ENCODE measurements around the gene SPACA7. TPM values are rescaled to one million over a fixed set of nuclear protein-coding genes. Genes with fewer than 3 reads are reported as not detected.
A peak's percentile ranks its signal among the peaks of the same experiment; 100 is the strongest.
"Not testable (repeated sequence)": the region's sequence is repeated elsewhere in the genome, so short reads cannot be mapped to it uniquely, and the experiment has no call there.

SPACA7 gene
- total RNA-seq, 1 donor from 2014 or later: not detected

DNA sequence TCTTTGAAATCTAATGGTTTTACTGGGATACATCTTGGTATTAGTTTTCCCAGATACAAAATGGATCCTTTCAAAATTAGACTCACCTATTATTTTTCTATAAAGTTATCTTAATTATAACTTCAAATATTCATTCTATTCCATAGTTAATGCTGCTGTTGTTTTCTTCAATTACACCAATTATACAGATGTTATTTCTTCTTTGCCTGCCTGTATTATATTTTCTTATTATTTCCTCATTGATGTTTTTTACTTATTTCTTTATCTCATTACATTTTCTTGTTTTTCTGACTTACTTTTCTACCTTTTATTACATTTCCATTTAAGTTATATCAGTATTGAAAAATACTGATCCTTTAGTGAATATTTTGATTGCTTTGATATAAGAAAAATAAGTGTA, 40.9 kb downstream of the SPACA7 start:
- no peak for DNase-seq (ENCODE audit: low spot score)

DNA sequence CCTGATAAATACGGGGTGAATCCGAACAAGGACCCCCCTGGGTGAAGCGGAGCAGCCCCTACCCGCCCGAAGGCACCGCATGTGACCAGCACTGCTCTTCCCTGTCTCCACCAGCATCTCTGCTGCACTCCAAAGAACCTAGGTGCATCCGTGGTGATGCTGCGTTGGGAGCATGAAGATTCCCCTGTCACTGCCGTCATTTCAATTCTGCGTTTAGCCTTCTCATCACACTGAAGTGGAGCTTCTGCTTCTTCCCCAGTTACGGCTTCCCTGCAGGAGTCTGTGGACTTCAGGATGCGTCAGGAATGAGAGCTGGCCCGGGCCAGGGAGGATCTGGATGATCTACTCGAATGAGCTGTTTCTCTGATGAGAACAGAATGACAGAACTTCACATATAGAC, 47.9 kb downstream of the SPACA7 start:
- no peak for DNase-seq (ENCODE audit: low spot score)

DNA sequence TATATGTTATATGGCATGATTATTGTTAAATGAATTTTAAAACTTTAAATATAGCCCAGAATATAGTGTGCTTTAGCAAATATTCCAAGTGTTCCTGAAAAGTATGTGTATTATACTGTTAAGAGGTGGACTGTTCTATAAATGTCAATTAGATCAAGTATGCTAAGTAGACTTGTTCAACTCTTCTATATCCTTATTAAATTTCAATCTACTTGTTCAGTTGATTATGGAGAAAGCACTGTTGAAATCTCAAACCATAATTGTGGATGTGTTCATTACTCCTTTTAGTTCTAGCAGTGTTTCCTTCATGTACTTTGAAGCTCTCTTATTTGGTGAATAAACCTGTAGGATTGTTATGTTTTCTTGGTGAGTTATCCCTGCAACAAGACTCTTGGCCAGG, 52.5 kb downstream of the SPACA7 start:
- DNase-seq (ENCODE audit: low spot score): no peak

DNA sequence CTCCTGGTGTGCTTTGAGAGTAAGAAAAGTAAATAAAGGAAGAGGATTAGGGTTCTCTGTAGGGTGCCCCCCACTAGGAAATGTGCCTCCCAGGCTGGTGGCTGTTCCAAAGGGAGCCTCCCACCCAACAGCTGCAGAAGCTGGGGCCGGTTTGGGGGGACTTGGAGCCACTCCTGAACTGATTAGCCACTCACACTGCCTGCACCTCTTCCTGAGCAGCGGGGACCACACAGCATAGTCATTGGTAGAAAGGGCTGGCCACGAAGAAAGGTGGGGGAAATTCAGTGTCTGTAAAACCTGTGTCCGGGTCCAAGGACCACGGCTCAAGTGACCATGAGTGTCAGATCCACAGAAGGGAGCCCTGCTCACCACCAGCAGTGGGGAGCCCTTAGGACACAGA, 55.6 kb downstream of the SPACA7 start:
- DNase-seq (ENCODE audit: low spot score): no peak

DNA sequence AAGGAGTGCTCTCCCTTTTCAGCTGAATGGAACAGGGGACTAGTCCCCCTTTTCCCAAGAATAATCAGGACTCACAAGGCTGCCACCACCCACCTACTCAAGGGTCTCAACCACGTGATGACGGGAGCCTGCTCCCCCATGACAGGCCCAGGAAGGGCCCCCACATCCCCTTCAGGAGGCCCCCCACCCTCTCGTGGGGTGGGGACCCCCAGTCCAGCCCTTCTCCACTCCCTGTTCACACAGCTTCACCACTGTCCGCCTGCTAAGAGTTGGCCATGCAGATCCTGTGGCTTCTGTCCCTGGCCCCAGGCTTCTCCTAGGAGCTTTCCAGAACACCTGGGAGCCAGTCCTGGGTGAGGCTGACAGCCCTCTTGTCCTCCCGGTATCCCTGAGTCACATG, 56.6 kb downstream of the SPACA7 start:
- not testable (repeated sequence) for DNase-seq (ENCODE audit: low spot score)

DNA sequence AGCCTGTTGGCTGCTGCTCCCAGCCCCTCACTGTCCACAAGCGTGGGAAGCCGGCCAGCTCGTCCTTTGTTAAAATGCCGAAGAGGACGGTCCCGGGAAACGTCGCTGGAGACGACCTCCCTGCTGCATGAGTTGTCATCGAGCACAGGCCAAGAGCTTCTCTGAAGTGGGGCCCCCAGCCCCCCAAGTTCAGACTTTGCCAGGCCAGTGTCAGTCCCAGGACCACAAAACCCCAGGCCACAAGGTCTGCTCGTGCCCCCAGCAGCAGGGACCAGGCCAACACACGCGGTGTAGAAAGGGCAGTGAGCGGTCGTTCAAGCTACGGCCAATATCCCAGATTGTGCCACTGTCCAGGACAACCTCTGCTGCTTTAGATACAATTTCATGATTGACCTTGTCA, 57.4 kb downstream of the SPACA7 start:
- not testable (repeated sequence) for DNase-seq (ENCODE audit: low spot score)

DNA sequence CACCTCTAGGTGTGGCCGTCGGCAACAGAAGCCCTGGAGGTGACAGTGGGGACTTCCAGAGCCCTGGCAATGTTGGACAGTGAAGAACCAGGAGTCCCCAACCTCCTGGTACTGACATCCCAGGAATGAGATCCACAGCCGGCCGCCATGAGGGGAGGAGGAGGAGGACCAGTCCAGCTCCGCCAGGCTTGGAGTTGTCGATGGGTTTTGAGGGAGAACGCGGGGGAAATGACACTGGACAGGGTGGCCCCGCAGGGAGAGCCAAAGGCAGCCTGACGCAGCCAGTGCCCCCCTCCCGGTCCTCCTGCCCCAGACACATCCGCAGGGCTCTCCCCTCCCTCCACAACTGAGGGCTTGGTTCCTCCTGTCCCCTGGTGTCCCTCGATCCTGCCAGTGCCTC, 57.9 kb downstream of the SPACA7 start:
- no peak for DNase-seq (ENCODE audit: low spot score)

DNA sequence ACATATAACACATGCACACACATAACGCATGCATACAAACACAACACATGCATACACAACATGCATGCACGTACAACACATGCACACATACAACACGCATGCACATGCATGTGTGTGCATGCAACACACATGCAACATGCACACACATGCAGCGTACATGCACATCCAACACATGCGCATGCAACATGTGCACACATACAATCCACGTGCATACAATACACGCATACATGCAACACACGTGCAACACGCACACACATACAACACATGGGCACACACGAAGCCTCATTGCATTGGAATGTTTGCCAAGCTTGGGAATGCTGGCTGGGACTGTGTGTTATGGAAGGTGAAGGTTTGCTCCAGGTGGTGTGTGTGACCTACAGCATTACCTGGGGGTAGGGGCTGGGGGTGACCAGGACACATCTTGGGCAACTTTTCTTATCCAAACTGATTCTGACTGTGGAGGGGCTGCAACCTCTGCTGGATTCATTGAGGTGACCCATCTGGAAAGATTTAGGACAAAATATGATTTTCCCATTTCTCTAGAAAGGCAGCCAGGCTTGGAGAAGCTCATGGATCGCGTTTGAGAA, 58.9 kb downstream of the SPACA7 start:
- DNase-seq (ENCODE audit: low spot score): no peak

DNA sequence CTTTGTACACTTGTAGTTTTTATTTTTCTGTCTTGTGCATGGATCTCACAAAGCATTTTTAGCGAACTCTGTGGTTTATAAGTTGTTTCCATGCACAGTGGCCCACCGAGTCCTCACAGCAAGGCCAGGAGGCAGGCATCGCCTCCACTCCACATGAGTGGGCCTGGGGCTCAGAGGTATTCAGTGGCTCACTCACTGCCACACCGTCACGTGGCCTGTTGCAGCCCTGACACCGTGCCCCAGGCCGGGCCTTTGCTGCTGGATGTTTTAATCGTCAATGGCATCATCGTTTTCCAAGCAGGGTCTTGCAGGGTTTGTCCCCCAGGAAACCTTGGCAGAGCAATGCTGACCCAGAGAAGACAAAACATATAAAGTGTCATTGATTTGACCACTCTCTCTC, 59.8 kb downstream of the SPACA7 start:
- no peak for DNase-seq (ENCODE audit: low spot score)

DNA sequence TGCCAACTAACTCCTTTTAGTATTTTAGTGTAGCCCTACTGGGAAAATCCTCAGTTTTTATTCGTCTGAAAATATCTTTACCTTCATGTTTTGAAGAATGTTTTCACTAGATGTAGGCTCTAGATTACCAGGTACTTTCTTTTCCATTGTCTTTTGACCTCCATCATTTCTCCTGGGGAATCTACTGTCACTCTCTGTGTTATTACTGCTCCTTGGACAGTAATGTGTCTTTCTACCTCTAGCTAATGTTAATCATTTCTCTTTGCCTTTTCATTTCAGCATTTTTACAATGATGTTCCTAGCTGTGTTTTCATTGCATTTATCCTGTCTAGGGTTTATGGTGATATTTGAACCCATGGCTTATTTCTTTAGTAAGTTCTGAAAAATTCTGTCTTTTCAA, 61.9 kb downstream of the SPACA7 start:
- DNase-seq (ENCODE audit: low spot score): no peak

DNA sequence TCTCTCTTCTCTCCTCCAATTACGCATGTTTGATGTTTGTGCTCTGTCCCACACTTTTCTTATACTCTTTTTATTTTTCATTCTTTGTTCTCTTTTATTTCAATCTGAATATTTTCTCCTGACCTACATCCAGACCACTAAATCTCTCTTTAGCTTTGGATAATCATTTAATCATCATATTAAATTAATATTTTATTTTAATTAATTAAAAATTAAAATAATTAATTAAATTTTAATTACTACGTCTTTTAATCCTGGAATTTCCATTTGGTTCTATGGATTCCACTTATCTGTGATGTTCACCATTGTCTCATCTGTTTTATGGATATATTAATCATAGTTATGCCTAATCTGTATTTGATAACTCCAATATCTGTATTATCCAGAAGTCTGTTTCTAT, 62.4 kb downstream of the SPACA7 start:
- no peak for DNase-seq (ENCODE audit: low spot score)

DNA sequence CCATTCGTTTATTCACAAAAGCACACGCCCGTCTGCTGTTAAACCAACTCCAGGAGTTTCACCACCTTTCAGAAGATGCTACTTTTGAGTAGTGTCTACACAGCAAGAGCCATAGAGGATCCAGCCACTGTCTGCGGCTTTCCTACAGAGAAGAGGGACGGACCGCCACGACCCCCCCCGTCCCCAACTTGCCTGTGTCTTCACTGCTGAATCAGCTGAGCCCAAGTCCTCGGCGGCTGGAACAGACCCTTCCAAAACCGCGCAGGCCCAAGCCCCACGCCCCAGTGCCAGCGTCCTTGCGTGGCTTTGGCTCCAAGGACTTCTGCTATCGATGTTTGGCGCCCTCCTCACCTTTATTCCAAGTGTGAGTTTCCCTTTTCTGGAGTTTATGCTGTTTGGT, 65.1 kb downstream of the SPACA7 start:
- DNase-seq (ENCODE audit: low spot score): no peak

DNA sequence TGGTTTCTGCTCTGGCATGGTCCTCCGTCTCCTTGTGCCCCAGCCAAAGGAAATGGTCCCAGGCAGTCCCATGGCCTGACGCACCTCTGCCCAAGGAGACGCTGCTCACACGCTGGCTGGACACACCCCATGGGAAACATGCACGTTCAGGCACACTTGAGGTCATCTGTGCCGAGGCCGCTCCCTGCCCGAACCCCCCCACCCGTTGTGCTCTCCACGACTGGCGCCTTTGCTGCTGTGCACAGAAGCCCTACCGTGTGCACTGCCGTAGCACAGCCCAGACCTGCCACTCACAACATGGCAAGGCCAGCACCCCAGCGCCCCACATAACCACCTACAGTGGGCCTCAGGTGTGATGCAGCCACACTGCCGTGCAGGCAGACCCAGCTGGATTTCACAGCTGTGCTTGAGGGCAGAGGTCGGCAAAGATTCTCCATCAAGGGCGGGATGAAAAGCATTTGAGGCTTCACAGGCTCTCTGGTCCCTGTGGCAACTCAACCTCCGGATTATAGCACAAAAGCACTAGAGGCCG, 65.7 kb downstream of the SPACA7 start:
- no peak for DNase-seq (ENCODE audit: low spot score)

DNA sequence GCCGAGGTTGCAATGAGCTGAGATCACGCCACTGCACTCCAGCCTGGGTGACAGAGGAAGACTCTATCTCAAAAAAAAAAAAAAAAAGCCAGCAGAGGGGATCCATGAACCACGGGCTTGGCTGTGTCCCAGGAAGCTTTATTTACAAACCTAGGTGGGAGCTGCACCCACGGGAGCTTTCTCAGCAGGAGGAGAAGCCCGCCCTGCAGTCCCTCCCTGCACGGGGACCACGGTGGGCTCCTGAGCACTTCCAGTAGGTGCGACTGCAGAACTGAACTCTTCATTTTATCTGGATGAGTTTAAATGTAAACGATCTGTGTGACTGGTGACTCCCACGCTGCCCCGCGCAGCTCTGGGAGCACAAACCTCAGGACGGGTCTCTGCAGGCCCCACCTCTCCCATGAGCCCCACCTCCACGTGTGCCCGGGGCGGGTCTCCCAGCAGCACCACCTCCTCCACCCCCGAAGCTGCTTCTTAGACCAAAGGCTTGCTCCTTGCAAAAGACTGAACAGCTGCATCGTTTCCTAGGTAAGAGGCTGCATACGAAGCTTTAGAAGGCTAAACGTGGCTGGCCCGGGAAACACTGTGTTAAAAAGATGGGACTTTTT, 66.4 kb downstream of the SPACA7 start:
- no peak for DNase-seq (ENCODE audit: low spot score)

DNA sequence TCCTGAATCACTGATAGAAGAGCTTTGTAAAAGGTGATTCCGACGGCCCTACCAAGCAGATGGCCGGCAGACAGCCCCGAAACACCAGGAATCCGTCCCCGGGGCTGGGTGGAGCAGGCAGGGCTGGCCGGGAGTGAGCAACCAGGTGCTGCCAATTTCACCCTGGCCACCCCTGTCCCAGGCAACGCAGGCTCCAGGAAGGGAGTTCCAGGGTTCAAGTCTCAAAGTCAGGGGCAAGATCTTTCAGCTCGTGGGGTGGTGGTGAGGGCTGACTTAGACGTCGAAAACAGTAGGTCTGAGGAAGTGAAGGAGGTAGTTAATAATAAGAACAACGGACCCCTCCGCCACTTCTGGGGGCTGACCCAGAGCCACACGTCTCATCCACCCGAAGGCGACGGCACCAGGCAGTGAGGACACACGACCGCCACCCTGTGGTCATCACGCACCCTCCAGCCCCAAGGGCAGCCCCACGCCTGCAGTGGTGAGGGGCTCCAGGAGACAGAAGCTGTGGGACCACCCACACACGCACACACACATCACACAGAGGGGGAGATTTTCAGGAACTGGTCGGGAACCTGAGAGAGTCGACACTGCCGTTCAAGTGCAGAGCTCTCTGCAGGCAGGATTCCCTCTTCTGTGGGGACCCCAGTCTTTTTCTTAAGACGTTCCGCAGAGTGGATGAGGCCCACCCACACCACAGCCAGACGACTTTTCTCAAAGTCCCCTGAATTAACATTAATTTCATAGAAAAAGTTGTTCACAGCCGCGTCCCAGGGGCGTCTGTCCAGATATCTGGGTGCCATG, 67.2 kb downstream of the SPACA7 start:
- DNase-seq (ENCODE audit: low spot score): no peak

DNA sequence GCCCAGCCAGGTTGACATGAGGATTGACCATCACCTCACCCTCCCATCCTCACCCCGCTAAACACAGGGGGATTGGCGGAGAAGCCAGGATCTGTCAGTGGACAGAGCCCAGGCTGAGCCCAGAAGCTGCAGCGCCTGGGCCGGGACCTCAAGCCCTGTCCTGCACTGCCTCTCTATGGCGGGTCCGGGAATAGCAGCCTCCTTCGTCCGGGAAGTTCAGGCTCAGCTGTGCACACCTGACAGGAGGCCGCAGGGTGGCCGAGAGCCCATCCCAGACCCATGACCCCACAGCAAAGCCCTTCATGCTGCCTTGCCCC, 67.8 kb downstream of the SPACA7 start:
- DNase-seq (ENCODE audit: low spot score): peak; percentile 50

DNA sequence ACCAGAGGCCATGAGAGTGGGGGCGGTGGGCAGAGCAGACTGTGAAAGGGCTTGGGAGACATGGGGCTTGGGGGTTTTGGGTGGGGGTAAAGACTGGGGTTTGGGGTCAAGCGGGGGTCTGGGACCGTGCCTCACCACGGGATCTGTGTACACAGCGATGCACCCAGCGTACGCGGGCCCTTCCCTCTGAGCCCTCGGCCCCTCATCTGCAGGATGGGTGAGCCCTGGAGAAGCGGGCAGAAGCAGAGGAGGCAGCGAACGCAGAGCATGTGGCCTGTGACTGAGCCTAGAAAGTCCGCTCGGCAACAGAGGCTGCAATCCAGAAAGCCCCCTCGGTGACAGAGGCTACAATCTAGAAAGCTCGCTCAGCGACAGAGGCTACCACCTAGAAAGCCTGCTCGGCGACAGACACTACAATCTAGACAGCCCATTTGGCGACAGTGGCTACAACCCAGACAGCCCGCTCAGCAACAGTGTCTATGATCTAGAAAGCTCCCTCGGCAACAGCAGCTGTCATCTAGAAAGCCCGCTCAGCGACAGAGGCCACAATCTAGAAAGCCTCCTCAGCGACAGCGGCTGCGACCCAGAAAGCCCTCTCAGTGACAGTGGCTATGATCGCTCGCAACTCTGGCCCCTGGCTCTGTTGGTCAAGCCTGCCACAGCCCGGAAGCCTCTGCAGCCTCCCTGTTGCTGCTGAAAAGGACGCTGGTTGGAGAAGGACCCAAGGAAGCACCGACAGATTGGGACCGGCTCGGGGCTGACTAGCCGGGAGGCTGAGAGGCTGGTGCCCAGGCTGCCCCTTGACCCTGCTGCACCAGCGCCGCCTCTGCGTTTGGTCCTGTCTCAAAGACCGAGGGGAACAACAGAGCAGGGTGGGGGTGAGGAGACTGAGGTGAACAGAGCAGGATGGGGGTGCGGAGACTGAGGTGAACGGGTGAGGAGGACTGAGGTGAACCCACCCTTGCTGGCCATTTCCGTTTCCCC, 68.6 kb downstream of the SPACA7 start:
- DNase-seq (ENCODE audit: low spot score): no peak

DNA sequence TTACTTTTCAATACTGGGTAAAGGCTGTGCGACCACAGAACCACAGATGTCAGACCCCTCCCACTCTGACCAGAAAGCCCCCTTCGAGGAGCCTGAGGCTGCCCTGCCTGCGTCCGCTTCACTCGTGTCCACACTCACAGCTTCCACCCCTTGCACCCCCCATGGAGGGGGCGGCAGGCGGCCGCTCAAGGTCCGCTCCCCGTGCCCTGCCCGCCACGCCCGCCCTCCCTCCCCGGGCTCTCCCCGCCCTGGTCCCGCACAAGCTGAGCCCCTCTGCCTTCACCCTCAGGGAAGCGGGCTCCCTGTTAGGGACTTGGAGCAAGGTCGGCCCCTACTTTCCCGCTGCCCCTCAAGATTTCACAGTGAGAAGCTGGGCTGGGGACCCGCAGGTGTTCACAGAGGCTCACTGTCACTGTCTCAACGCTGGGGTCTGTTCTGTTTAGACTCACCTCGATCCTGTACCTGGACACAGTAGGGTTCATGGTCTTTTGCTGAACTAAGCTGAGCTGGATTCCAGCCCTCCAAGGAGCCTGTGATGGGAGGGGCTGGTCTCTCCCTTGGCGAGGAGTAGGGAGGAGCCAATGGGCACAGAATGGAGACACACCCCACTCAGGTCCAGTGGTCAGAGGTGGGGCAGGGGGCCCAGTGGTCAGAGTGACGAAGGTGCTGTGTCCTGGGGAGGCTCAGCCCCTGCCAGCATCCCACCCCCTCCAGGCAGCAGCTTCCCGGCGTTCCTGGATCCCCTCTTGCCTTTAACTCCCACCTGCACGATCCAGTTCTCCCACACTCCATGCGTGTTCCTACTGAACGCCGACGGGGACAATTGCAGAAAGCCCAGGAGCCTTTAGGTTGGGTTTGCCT, 69.5 kb downstream of the SPACA7 start:
- DNase-seq (ENCODE audit: low spot score): no peak

DNA sequence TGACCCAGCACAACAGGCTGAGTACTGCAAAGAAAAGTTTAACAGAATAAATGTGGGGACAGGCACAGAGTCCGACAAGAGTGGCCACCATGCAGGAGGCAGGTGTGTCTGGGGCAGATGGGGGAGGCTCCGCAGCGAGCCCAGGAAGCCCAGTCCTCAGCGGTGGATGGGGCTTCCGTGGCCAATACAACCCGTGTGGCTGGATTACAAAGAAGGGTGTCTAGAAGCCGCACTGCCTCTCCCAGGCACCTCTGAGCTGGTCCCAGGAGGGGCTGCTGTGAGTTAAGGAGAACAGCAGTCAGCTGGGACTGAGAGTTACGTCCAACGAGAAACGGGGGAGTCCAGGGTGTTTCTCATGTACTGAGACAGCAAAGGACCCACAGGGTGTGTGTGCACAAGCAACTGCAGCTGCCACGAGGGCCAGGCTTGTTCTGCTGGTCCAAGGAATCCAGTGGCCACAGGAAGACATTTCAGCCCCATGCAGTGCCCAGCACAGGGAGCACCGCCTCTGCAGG, 70.2 kb downstream of the SPACA7 start:
- DNase-seq (ENCODE audit: low spot score): no peak

DNA sequence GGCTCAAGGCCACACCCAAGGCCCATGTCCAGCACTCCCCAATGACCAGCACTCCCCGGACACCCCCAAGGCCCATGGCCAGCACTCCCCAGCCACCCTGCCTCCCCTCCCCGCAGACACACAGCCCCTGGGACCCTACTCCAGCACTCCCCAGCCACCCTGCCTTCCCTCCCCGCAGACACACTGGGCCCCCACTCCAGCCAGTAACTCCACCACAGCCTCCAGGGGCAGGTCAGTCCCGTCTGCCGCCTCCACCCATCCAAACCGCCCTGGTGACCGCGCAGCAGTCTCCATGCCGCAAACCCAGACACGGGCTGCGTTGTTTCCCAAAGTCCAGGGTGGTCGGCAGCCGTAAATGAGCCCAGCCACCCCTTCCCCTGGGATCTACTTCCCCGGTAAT, 70.7 kb downstream of the SPACA7 start:
- no peak for DNase-seq (ENCODE audit: low spot score)

DNA sequence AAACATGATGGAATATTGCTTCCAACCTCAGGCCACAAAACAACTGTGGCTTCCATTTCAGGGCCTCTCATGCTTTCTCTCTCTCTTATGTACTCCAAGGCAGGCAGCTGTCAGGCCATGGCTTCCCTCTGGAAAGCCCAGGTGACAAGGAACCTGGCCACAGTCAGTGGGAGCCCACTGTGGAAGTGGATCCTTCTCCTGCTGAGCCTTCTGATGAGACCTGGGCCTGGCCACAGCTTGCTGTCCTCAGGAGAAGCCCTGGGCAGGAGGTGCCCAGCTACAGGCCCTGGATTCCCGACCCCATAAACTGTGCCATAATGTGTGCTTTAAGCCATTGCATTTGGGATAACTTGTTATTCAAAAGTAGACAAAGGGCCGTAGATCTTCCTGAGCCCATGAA, 71.2 kb downstream of the SPACA7 start:
- no peak for DNase-seq (ENCODE audit: low spot score)

Data from umbilical cord (tissue), 2 donors.